AG10803 (cell line): ENCODE data around the gene LDHAL6A.

Source experiments
- DNase-seq: peaks from one replicate; pipeline ENCODE4 v3.0.0; 2010; ENCODE audit warnings: low read depth
- H3K4me3 ChIP-seq: 2 replicates; pipeline ENCODE4 v1.5.1; 2011; ENCODE audit warnings: mild to moderate bottlenecking, low read length, control low read depth
- TF ChIP-seq, protein P1 (sequence below): conservative IDR thresholded peaks from 2 replicates; pipeline ENCODE4 v1.5.1; 2011; ENCODE audit warnings: mild to moderate bottlenecking, low read length, control low read depth, inconsistent platforms

The LDHAL6A gene

DNA sequence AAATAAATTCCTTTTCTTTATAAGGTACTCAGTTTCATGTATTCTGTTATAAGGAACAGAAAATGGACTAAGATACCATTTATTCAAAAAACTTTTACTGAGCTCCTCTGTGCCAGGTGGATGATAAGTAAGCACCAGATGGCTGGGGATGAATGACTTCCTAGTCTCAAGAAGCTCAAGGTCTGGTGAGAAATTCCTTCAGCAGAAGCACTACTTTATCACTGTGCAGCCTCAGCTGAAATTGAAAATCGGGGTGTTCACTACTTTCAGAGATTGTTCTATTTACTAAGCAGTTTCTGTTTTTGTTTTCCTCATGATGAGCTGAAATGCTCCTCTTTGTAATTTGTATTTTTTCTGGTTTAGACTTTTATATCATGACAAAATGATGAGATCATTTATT lies 7.8 kb downstream of the LDHAL6A start:
- TF ChIP-seq, protein P1, sequence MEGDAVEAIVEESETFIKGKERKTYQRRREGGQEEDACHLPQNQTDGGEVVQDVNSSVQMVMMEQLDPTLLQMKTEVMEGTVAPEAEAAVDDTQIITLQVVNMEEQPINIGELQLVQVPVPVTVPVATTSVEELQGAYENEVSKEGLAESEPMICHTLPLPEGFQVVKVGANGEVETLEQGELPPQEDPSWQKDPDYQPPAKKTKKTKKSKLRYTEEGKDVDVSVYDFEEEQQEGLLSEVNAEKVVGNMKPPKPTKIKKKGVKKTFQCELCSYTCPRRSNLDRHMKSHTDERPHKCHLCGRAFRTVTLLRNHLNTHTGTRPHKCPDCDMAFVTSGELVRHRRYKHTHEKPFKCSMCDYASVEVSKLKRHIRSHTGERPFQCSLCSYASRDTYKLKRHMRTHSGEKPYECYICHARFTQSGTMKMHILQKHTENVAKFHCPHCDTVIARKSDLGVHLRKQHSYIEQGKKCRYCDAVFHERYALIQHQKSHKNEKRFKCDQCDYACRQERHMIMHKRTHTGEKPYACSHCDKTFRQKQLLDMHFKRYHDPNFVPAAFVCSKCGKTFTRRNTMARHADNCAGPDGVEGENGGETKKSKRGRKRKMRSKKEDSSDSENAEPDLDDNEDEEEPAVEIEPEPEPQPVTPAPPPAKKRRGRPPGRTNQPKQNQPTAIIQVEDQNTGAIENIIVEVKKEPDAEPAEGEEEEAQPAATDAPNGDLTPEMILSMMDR: no peak
- DNase-seq: no peak
- H3K4me3 ChIP-seq: no peak overlapping the region

DNA sequence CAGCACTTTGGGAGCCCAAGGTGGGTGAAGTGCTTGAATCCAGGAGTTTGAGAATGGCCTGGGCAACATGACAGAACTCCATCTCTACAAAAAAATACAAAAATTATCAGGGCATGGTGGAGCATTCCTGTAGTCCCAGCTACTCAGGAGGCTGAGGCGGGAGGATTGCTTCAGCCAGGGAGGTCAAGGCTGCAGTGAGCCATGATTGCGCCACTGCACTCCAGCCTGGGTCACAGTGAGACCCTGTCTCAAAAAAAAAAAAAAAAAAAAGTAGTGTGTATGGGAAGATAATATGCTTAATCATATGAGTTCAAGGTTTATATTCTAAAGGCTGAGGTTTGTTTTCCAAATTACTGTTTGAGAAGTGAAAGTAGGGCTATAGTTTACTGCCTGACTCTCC lies 10.7 kb downstream of the LDHAL6A start:
- no peak for DNase-seq
- H3K4me3 ChIP-seq: no peak overlapping the region
- TF ChIP-seq, protein P1: no peak

DNA sequence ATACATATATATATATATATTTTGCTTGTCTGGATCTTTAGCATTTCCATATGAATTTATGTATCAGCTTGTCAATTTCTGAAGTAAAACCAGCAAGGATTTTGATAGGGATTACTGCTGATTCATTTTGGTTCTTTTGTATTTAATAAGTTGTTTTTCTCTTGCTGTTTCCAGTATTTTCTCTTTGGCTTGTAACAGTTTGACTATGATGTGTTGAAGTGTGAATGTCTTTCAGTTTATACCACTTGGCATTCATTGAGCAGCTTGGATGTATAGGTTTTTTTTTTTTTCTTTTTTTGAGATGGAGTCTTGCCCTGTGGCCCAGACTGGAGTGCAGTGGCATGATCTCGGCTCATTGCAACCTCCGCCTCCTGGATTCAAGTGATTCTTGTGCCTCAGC lies 12.4 kb downstream of the LDHAL6A start:
- TF ChIP-seq, protein P1: no peak
- H3K4me3 ChIP-seq: no peak overlapping the region
- DNase-seq: no peak

DNA sequence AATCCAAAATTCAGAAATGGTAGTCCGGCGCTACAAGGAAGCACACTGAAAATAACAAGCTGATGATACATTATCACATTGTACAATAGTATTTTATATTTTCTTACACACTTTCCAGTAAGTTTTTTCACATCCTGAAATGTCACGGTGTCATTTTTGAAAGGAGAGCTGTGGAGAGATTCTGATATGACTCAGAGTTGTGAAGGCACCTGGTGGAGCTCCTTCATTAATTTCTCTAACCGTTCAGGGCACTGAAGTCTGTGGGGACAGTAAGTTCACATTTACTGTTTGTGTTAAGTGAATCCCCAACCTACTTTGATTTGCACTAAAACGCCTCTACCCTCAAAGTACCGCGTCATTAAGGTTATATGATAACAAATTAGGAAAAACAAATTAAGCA lies 13.3 kb downstream of the LDHAL6A start:
- H3K4me3 ChIP-seq: no peak overlapping the region
- no peak for DNase-seq
- TF ChIP-seq, protein P1: no peak

DNA sequence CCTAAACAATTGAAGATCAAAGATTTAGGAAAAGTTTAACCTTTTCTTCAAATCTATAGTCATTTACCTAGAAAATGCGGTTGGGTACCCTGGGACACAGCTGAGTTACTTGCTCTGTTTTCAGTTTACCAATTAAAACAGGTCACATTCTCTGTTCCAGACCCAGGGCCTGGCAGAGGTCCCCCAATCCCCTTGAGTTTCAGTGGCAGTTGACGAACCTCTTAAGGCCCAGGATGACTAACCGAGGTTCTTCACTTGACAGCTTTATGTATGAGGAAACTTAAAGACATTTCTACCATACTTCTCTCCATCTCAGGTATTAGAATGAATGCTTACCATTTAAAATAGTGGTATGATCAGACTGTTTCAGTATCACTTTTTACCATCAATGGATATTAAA lies 16.3 kb downstream of the LDHAL6A start:
- DNase-seq: no peak
- TF ChIP-seq, protein P1: no peak
- no peak overlapping the region for H3K4me3 ChIP-seq

DNA sequence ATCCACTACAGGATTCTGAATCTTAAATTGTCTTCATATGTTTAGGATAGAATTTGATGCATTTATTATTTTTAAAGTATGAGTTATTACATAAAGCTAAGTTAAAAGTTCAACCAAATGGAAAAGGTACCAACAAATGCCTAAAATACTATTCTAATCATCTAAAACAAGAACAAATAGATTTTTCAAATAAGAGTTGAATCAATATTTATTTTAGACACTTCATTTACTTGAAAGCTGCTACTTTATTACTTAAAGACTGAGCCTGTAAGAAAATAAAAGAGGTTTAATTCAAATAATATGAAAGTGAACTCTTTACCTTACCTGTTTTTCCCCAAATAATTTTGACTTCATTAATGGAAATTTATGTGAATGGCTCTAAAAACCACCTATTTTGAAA lies 16.9 kb downstream of the LDHAL6A start:
- H3K4me3 ChIP-seq: no peak overlapping the region
- TF ChIP-seq, protein P1: no peak
- DNase-seq: no peak

DNA sequence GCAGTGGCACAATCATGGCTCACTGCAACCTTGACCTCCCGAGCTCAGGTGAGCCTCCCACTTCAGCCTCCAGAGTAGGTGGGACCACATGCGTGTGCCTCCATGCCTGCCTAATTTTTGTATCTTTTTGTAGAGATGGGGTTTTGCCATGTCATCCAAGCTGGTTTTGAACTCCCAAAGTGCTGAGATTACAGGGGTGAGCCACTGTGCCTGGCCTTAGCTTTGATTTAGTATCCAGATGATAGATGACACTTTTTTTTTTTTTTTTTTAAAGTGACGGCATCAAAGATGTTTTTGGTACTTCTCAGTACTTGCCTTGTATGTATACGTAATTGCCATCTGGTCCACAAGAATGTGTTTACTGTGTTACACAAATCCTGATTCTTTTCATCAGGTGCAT lies 23.4 kb downstream of the LDHAL6A start:
- TF ChIP-seq, protein P1: no peak
- H3K4me3 ChIP-seq: no peak overlapping the region
- no peak for DNase-seq
